HG02642 (cell line): ENCODE data around the gene RFWD3.
A peak's percentile ranks its signal among the peaks of the same experiment; 100 is the strongest.

Source experiments
- ATAC-seq: cut with Tn5 transposase; IDR thresholded peaks from one replicate; pipeline ENCODE4 v1.9.1; 2021; ENCODE audit warnings: mild to moderate bottlenecking; ENCODE audit not compliant: unreplicated experiment, poor library complexity

RFWD3 gene, protein sequence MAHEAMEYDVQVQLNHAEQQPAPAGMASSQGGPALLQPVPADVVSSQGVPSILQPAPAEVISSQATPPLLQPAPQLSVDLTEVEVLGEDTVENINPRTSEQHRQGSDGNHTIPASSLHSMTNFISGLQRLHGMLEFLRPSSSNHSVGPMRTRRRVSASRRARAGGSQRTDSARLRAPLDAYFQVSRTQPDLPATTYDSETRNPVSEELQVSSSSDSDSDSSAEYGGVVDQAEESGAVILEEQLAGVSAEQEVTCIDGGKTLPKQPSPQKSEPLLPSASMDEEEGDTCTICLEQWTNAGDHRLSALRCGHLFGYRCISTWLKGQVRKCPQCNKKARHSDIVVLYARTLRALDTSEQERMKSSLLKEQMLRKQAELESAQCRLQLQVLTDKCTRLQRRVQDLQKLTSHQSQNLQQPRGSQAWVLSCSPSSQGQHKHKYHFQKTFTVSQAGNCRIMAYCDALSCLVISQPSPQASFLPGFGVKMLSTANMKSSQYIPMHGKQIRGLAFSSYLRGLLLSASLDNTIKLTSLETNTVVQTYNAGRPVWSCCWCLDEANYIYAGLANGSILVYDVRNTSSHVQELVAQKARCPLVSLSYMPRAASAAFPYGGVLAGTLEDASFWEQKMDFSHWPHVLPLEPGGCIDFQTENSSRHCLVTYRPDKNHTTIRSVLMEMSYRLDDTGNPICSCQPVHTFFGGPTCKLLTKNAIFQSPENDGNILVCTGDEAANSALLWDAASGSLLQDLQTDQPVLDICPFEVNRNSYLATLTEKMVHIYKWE

DNA sequence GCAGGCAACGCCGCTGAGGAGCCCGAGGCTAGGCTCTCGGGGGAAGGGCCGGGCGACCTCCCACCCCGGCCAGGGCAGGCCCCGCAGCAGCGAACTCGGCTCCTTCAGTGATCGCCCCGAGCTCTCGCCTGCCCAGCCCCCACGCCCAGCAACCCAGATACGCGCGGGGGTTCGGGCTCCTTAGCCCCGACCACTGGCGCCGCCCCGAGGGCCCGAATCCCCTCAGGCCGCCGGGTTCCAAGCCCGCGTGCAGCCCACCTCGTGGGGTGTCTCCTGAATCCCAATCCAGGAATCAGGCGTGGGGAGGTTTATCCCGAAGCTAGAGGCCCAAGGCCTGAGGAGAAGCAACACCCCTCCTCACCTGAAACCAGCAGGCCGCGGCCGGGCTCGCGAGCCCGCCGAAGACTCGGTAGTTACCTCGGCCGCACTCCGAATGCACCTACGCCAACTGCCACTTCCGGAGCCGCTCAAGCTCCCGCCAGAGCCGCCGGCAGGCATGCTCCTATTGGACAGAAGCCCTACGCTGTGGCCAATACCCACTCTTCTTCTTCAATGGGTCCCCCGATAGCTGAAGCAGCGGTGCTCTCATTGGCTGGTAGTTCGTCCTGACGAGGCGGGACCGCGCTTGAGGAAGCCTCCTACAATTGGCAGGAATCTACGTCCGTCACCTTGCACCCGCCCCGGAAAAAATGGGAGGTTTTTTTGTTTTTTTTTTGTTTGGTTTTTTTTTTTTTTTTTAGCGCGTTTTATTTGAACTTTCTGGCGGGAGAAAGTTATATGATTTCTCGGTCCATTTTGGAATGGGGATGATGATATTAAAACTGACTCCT lies at the start of gene RFWD3:
RFWD3 (minus strand) TSS at position 453 of the 830 bp plus-strand sequence. CDS start 5,428 bp downstream, outside the sequence.
- ATAC-seq: peak; percentile 100

DNA sequence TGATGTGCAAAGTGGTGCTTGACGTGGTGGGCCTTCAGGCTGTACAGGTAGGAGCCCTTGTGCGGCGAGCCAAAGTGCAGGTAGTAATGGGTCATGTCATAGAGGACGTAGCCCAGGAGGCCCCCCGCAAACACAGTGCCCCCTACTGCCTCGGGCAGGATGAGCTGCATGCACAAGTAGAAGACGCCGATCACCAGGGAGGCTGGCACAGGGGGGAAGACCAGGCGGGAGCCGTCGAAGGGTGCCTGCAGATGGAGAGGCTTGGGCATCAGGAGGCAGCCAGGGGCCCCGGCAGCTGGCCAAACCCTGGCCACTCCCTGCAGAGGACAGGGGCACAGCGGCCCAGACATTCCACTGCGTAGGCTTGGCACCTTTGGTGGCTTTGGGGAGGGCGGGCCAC lies 49.7 kb upstream of the RFWD3 start:
- no peak for ATAC-seq

DNA sequence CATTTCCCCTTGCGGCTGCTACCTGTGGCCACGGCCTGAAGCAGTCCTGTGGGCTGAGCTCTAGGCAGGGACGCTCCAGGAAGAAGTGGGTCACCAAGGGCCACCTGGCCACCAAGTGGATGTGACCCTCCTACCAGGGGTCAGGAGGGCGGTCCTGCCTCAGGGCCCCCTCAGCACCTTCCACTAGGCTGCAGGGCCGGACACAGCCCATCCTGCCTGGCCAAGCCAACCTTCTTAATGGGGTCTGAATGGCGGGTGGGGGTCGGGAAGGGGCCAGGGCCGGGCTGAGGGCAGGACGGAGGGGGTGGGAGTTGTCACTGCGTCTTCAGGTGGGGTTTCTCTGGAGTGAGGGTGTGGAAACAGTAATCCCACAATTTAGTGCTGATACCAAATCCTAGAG lies 47.2 kb upstream of the RFWD3 start:
- no peak for ATAC-seq

DNA sequence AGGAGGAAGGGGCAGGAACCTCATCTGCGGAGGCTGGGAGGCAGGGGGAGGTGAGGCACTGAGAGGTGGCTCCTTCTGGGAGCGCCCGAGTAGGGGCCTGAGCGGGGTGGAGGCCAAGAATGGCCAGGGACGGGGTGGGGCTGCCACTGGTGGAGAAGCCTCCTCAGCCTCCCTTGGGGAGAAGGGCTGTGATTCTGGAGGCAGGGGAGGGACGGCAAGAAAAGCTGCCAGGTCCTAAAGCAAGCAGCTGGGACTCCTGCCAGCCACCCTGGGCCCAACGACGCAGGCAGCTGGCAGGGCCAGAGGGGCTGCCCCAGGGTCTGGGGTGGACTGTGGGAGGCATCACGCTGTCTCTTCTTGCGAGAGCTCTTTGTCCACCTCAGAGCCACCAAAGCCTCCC lies 46.6 kb upstream of the RFWD3 start:
- no peak for ATAC-seq

DNA sequence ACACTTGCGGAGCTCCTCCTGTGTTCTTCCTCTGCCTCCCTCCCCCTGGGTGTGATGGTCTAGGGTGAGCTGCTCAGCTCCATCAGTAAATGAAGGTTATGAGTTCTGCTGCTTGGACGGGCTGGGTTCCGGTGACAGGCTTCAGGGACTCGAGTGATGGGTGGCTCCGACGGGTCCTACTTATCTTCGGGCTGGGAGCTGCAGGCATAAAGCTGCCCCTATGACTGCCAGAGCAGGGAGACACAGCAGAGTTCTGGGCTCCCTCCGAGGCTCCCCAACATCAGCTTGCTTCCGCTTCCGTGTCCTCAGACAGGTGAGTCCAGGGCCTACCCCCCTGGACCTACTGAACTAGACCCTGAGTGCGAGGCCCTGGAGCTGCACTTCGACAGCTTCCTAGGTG lies 45.3 kb upstream of the RFWD3 start:
- no peak for ATAC-seq

DNA sequence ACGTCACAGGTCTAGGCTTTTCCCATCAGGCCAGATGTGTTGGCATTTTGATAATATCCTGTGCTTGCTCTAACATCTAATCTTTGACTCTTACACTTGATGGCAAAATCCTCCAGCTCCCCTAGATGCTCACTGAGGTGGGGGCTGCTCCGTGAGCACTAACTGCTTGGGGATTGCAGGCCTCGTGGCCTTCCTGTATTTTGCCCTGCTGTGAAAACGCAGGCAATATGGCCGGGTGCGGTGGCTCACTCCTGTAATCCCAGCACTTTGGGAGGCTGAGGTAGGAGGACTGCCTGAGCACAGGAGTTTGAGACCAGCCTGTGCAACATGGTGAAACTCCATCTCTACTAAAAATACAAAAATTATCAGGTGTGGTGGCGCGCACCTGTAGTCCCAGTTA lies 43.7 kb upstream of the RFWD3 start:
- ATAC-seq: no peak

DNA sequence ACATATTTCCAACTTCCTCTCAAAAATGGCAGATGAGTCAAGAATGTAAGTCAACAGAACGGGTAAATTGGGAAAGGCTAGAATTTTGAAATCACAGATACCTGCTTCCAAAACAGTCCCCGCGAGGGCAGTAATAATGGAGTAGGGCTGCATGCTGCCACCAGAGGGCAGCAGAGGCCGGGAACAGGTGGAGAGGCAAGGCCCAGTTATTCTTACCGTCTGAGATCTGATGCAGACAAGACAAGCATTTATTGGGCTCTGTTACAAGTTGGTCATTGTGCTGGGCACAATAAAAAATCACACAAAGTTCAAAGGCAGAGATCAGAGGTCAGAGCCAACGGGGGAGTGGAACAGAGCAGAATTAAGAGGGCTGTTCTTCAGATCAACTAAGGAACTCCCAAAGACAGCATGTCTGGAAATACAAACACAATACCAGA lies 42.8 kb upstream of the RFWD3 start:
- peak; percentile 89 for ATAC-seq

DNA sequence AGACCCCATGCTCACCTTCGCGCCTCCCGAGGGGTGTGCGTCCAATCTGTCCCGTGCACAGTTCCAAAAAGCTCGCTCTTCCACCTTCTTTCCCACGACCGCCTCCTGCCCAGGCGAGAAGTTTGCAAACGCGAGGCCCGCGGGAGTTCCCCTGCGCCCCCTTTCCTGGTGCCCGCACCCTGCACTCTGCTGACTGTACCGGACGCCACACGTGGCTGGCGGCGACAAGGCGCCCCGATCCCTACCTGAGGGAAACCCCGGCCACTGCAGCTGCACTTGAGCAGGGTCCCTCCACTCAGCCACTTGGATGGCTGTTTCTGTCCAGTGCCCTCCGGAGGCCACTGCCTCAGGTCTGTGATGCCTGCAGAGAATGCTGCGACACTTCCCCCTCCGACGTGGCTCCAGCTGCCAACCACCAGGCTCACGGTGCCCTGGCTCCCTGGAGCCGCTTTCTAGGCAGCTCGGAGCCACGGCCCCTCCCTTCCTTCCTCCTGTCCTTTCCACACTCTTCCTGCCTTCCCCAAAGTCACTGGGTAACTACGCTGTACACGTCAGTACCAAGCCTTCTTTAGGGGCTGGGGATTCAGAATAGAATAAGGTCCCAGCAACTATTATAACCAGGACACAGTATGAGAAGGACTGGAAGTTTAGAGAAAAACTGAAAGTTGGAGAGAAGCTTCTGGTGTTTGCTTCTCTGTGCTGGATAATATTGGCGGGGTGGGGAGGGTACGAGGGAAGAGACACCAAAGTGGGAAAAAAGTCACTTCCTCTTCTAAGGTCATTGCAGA lies 34.0 kb upstream of the RFWD3 start, which contains the start of gene MLKL:
MLKL (minus strand) TSS at position 425 of the 788 bp plus-strand sequence. CDS start 5,105 bp downstream, outside the sequence.
- peak; percentile 60 for ATAC-seq

DNA sequence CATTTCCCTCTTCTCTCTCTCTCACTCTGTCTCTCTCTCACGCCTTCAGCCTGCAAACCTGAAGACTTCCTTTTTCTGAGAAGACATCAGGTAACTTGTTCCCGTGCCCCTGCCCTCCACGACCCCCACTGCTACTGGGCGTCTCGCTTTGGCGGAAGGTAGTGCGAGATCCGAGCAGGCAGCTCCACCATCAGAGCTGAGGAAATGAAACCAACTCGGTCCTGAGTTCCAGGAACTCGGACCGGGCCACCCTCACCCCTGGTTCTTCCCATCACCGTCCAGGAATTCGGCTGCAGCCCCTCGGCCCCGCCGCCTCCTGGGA lies 33.4 kb upstream of the RFWD3 start:
- ATAC-seq: peak; percentile 23

DNA sequence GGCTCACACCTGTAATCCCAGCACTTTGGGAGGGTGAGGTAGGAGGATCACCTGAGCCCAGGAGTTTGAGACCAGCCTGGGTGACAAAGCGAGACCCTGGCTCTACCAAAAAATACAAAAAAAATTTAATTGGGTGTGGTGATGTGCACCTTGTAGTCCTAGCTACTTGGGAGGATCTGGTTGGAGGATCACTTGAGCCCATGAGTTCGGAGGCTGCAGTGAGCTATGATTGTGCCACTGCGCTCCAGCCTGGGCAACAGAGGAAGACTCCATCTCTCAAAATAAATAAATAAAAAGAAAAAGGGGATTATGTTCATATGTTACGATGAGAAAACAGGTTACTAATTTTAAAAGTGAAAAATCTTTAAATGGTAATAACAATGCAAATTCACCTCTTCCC lies 33.0 kb upstream of the RFWD3 start:
- no peak for ATAC-seq

DNA sequence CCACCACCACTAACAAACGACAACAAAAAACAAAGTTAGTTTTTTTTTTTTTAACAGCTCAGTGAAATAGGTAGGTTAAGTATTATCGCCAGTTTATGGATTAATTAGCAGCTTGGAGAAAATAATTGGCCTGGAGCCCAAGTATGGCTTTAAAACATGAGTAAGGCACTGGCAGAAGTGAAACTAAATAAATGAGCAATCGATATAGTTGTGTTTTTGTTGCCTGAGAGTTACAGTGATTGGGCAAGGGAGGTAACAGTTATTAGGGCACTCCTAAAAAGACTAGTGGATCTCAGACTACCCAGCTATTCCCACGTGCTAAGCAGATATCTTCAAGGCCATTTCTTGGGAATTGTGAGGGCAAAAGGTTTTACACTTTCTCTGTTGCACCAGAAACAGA lies 31.5 kb upstream of the RFWD3 start:
- no peak for ATAC-seq

DNA sequence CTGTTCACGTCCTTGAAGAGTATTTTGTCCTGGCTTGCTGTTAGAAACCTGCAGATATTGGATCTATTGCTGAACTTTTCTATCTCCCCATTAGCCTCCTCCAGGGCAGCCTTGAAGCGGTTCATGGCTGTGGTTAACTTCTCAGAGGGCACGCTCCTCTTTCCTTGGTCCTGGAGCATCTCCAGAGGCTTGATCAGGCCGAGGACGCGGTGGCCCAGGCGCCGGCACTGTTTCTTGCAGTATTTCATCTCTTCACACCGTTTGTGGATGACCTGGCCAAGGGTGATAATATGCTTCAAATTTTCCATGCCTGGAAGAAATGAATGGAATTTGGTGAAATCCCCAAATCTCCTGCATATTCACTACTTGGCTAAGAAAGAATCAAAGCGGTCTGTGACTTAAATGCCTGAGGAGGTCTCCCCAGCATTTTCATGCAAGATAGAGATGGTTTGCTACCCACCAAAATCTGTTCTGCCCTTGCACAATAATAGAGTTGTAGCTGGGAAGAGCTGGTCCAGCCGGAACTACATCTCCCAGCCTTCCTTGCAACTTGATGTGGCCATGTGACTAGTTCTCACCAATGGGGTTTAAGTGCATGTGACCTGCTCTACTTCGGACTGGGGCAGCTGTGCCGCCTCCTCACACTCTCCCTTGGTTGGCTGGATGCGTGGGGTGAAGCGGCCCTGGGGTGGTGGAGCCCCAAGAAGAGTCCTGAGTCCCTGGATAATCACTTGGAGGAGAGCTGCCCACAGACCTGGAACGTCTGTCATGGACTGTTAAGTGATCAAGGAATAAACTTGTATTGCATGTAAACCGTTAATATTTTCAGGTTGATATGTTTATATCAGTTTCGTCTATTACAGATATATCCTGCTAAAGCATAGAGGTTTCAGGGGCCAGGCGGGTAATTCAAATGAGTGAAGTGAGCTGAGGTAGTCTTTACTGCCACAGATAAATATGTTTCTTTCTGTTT lies 29.1 kb upstream of the RFWD3 start:
- ATAC-seq: peak; percentile 83

DNA sequence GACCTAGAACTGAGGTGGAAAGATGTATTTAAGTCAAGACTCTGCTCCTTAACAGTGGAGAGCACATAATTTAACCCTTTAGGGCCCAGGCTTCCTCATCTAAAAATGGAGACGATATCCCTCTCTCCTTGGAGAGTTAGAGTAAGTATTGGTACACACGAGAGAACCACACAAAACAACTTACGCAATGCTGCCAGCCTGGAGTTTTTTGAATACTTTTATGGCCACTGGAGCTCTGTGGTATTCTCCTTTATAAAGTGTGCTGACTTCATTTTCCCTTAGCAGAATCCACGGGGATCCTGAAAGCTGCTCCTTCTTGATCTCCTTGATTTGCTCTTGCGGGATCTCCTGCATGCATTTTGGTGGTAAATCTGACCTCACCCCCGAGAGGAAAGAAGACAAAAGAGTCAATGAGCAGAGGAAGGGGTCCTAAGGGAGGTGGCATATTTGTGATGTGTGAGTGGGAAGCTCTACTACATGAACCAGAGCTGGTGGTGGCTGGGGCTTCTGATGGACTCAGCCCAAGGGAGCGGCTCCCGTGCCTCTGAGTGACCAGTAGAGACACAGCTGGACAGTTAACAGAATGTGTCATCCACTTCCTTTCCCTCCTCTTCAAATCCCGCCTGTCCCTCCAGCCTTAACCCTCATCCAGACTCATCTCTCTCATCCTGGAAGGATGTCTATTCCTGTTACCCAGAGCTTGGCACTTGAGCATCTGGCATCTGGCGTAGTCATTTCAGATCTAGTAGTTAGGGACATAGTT lies 24.6 kb upstream of the RFWD3 start:
- ATAC-seq: no peak

DNA sequence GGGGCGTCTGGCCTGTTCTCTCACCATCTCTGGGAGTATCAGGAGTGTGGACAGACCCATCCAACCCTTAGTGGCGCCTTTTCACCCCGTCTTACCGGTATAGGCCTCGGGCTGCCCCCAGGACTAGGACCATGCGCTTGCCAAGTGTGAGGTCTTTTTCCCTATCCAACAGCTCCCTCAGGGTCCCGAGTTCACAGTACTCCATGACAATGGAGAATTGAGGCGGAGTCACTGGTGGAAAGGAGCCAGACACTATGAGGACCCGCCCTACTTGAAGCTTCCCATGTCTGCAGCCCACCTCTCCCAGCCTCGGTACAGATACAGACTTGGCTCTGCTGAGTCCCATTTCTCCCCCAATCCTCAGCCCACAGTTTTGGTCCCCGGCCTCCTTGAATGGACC lies 15.9 kb upstream of the RFWD3 start:
- ATAC-seq: no peak

DNA sequence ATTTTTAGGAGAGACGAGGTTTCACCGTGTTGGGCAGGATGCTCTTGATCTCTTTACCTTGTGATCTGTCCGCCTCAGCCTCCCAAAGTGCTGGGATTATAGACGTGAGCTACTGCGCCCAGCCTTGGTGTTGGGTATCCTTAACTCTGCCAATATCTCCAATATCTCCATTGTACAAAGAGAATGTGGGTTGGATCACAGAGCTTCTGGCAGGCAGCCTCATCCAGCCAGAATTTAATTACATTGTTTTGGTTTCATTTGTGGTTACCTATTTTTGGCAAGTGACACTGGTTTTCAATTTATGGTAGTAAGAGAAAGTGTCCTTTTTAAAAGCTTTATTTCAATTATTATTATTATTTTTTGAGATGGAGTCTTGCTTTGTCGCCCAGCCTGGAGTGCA lies 14.0 kb upstream of the RFWD3 start:
- ATAC-seq: no peak

DNA sequence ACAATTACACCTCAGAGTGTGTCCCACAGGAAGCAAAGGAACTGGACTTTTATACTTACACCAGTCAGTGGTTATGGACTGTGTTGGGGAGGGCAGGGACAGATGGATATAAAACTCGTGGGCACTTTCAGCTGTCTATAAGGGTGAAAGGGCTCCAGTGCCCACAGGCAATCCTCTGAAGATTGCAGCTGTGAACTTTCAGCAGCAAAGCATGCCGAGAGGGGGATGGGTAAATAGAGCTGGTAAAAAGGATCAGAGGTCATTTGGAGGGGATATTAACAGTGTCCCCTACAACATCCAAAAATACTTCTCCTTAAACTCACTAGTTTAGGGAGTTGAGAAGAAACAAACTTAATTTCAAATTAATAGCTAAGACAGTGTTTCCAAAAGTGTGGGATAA lies 13.3 kb upstream of the RFWD3 start:
- ATAC-seq: no peak

DNA sequence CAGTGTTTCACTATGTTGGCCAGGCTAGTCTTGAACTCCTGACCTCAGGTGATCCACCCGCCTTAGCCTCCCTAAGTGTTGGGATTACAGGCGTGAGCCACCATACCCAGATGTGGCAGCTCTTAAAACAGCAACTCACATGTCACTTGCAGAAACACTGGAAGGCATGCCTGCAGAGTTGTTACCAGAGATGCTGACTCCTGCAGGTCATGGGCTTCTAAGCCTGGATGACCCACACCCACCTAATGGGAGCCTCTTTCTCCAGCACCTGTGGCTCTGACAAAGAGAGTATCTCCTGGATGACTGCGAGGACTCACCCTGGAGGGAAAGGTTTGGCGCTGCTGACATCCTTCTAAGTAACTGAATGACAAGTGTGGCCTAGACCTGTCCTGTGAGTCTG lies 11.2 kb upstream of the RFWD3 start:
- no peak for ATAC-seq

DNA sequence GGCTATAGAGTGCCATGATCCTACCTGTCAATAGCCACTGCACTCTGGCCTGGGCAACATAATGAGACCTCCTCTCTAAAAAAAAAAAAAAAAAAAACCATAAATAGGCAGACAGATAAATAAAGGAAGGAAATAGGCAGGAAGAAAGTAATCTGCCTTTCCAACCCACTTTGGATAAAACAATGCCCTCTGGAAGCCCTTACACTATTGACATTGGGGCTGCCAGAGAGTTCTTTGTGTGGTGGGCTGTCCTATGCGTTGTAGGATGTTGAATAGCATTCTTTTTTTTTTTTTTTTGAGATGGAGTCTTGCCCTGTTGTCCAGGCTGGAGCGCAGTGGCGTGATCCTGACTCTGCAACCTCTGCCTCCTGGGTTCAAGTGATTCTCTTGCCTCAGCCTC lies 7.2 kb upstream of the RFWD3 start:
- no peak for ATAC-seq
